ENCODE data around the gene TENT5A.
"Not testable (repeated sequence)": the region's sequence is repeated elsewhere in the genome, so short reads cannot be mapped to it uniquely, and the experiment has no call there.

Gene TENT5A

DNA sequence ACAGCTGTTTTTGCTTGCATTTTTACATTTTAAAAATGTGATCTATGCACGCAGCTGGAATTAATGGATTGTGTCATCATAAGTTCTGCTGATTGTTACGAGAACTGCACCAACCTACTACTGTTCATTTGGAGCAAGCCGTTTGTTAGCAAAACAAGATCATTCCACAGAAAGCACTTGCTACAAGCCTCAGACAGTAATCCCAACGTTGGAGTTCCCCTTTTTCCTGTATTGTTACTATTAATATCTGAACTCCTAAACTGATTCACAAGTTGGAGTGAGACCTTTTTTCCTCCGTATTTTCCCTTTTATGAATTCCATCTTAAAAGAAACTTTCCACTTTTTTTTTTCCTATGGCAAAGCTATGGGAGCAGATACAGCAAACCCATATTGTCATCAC lies 3.5 kb downstream of the TENT5A start:
- no peak overlapping the region for H3K4me3 ChIP-seq (replicated peaks; ENCODE audit: low read depth, low read length)
- DNase-seq (ENCODE audit: low read depth) = peak; percentile 36
- TF ChIP-seq, protein P1, sequence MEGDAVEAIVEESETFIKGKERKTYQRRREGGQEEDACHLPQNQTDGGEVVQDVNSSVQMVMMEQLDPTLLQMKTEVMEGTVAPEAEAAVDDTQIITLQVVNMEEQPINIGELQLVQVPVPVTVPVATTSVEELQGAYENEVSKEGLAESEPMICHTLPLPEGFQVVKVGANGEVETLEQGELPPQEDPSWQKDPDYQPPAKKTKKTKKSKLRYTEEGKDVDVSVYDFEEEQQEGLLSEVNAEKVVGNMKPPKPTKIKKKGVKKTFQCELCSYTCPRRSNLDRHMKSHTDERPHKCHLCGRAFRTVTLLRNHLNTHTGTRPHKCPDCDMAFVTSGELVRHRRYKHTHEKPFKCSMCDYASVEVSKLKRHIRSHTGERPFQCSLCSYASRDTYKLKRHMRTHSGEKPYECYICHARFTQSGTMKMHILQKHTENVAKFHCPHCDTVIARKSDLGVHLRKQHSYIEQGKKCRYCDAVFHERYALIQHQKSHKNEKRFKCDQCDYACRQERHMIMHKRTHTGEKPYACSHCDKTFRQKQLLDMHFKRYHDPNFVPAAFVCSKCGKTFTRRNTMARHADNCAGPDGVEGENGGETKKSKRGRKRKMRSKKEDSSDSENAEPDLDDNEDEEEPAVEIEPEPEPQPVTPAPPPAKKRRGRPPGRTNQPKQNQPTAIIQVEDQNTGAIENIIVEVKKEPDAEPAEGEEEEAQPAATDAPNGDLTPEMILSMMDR (IDR thresholded peaks at IDR 0.05; ENCODE audit: low read length, missing control alignments) = no peak

DNA sequence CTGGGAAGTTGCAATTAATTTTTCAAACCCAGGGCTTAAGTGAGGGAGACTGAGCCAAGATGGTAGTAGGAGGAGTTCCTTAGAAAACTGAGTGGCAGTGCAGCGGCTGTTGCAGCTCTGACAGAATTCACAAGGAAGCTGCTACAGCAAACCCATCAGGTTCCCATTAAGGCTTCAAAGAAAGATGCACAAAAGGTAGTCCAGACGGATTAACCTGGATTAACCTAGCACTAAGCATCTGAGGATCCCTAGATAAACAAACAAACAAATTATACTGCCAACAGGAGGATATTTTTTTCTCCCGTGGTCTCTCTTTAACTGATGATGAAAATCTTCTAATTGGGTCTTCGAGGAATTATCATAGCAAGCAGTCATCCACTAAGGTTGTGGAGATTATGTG lies 5.2 kb downstream of the TENT5A start:
- no peak for DNase-seq (ENCODE audit: low read depth)
- TF ChIP-seq, protein P1 (IDR thresholded peaks at IDR 0.05; ENCODE audit: low read length, missing control alignments) = no peak
- H3K4me3 ChIP-seq (replicated peaks; ENCODE audit: low read depth, low read length) = no peak overlapping the region

DNA sequence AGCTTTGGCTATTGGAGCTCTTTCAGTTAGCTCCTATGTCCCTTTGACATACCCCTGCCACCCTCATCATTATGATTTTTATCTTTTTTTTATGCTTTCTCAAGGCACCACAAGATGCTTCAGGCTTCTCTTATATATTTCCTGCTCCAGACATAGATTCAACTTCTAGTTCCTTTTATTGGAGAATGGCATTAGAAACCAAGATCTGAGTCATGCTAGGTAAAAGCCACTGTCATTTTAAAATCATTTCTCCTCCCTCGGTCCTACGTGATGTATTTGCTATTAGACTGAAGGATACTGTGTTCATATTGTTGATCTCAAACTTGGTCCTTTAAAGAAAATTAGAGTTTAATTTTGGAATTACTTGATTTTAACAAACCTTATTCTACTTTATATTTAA lies 8.3 kb downstream of the TENT5A start:
- TF ChIP-seq, protein P1 (IDR thresholded peaks at IDR 0.05; ENCODE audit: low read length, missing control alignments) = no peak

DNA sequence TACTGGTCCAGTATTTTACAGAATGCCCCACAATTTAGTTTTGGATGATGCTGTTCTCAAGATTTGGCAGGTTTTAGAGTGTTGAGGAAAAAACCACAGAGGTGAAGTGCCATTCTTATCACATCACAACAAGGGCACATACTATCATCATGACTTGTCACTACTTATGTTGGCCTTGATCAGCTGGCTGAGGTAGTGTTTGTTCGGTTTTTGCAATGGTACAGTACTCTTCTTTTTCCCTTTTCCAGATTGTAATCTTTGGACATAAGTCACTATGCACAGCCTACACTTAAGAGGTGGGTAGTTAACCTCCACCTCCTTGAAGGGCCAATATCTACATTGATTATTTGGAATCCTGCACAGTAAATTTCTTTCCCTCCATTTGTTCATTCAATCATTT lies 8.8 kb downstream of the TENT5A start:
- TF ChIP-seq, protein P1 (IDR thresholded peaks at IDR 0.05; ENCODE audit: low read length, missing control alignments) = no peak
- no peak for DNase-seq (ENCODE audit: low read depth)

More for the DNA sequence above, 8.3 kb downstream of the TENT5A start:
- DNase-seq (ENCODE audit: low read depth) = no peak
- no peak overlapping the region for H3K4me3 ChIP-seq (replicated peaks; ENCODE audit: low read depth, low read length)

DNA sequence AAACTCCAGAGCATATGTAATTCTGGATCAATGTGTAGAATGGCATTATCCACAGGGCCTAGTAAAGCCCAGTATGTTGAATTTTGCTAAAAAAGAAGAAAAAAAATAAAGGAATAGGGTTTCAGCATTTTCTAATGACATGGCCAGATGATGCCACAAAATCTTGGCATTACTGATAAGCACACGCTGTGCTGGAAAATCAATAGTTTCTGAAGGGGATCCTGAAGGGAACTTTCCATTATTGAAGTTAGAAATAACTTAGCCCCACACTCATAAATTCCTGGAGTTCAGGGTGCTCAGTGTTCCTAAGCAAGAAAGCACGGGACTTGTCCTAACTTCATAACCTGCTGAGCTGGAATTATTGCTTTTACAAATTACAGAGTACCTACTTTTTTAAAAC lies 10.8 kb downstream of the TENT5A start:
- no peak overlapping the region for H3K4me3 ChIP-seq (replicated peaks; ENCODE audit: low read depth, low read length)
- TF ChIP-seq, protein P1 (IDR thresholded peaks at IDR 0.05; ENCODE audit: low read length, missing control alignments) = no peak
- DNase-seq (ENCODE audit: low read depth) = no peak

More for the DNA sequence above, 8.8 kb downstream of the TENT5A start:
- H3K4me3 ChIP-seq (replicated peaks; ENCODE audit: low read depth, low read length) = no peak overlapping the region

DNA sequence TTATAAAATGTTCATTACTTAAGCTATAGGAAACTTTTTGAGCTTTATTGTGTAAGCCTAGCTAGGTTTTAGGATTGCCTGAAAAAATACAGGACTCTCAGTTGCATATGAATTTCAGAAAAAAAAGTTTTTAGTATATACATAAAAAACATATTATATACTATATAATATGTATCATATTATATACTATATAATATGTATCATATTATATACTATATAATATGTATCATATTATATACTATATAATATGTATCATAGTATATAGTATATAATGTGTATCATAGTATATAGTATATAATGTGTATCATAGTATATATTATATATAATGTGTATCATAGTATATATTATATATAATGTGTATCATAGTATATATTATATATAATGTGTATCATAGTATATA lies 11.9 kb downstream of the TENT5A start:
- H3K4me3 ChIP-seq (replicated peaks; ENCODE audit: low read depth, low read length); DNase-seq (ENCODE audit: low read depth): not testable (repeated sequence)

DNA sequence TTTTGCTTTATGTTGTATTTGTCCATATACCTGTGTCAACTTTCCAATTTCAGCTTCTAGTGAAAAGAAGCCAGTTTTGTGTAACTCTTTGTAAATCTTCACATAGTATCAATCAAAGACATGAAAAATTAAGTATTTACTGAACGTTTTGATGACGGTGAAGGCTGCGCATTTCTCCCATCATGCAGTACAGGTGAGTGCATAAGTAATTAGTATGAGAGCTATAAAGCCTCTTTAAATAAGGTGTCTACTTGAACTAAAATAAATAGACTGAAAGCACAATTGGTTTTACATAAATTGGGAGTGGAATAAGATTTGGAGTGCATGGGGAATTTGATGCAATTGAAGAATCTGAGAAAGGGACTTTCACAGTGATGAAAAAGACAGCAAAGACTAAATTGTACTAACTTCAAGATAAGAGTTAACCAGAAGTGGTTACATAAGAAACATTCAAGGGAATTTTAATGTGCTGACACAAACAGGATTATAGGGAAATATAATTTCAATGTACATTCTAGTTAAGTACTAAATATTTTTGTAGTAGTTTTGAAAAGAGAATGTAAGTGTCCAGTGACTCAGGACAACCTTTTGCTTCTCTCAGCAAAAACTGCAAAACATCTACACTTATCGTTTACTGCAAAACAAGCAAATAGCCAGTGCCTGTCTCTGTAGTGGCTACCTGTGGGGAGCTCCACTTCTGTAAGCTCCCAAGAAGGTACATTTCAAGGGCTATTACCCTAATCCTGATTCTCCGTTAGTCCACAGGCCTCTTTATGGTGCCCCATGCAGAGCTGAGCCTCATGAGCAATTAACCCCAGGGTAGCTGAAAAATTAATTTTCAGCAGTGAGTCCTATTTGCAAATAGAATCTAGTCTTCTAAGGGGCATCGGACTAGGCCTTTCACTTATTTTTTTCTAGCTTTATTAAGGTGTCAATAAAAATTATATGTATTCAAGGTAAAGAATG lies 13.0 kb downstream of the TENT5A start:
- TF ChIP-seq, protein P1 (IDR thresholded peaks at IDR 0.05; ENCODE audit: low read length, missing control alignments) = no peak
- DNase-seq (ENCODE audit: low read depth) = no peak
- H3K4me3 ChIP-seq (replicated peaks; ENCODE audit: low read depth, low read length) = no peak overlapping the region
